Activated naive CD8-positive, alpha-beta T cell treated with anti-CD3 and anti-CD28 coated beads for 36 hours (primary cell): Measurements from ENCODE around the gene PCSK1. TPM values are rescaled to one million over a fixed set of nuclear protein-coding genes. Genes with fewer than 3 reads are reported as not detected.

ENCODE experiments used
- DNase-seq: peaks from one replicate; pipeline ENCODE4 v3.0.0; 2021
- H3K27ac Mint-ChIP-seq: one replicate; pipeline ENCODE4 v1.8.0; 2022; ENCODE audit warnings: mild to moderate bottlenecking, moderate library complexity, mixed read lengths
- H3K27me3 Mint-ChIP-seq: one replicate; pipeline ENCODE4 v1.8.0; 2022; ENCODE audit warnings: mild to moderate bottlenecking, mixed read lengths
- H3K36me3 Mint-ChIP-seq: one replicate; pipeline ENCODE4 v1.8.0; 2021; ENCODE audit warnings: mild to moderate bottlenecking, mixed read lengths
- H3K4me1 Mint-ChIP-seq: one replicate; pipeline ENCODE4 v1.8.0; 2021; ENCODE audit warnings: mixed read lengths
- H3K4me3 Mint-ChIP-seq: one replicate; pipeline ENCODE4 v1.8.0; 2022; ENCODE audit warnings: mild to moderate bottlenecking, moderate library complexity, mixed read lengths
- H3K9me3 Mint-ChIP-seq: one replicate; pipeline ENCODE4 v1.8.0; 2022; ENCODE audit warnings: mixed read lengths
- total RNA-seq, 2 experiments: library from RNA; stranded (reverse); gene quantifications; one replicate each; pipeline ENCODE4 v1.2.3, GENCODE V29; 2021

The PCSK1 gene
- not detected for total RNA-seq

DNA sequence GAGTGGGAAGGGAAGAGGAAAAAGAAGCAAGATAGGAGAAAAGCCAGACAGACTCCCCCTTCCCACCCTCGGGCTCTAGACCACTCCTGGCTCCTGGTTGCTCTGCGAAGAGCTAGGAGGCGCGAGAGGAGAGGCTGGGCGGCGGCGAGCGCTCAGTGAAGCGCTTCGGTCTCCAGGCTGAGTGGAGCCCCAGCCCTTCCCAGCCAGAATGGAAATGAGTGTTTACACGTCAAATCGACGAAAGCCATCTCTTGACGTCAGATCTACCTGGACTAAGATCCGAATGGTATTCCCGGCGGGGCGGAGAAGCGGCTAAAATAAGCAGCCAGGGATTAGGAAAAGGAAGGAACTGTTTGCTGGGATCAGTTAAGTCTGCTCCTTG, at the start of gene PCSK1:
PCSK1 (minus strand) TSS at position 183 of the 382 bp plus-strand sequence. CDS start 206 bp downstream, outside the sequence.
- DNase-seq, result no peak
- H3K36me3 Mint-ChIP-seq, result no peaks in the 10 kb centered on the region
- peaks cover 15% of the 10 kb centered on the region for H3K4me1 Mint-ChIP-seq
- no peak within 1 kb of the TSS for H3K4me3 Mint-ChIP-seq
- H3K27ac Mint-ChIP-seq, result no peak within 1 kb of the TSS
- peaks cover 9% of the 10 kb centered on the region for H3K9me3 Mint-ChIP-seq
- H3K27me3 Mint-ChIP-seq, result peaks cover 83% of the 10 kb centered on the region

DNA sequence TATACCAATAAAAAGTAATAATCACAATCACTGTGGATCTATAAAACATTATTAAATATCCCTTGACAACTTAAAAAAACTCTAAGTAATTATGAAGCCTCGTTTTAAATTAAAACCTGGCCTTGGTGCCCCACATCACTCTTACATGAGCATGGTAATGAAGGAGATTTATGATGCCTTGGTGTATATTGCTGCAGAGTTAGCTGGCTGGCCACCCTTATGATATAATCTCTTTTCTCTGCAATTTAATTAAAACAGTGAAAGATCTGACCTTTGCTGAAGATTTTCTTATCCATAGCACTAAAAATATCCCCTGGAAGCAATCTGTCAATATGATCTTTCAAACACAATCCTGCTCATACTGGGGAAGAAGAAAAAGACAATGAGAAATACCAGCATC, 48.8 kb upstream of the PCSK1 start:
- no peaks in the 10 kb centered on the region for H3K4me1 Mint-ChIP-seq
- DNase-seq, result no peak
- no peak overlapping the region for H3K27ac Mint-ChIP-seq
- no peak overlapping the region for H3K4me3 Mint-ChIP-seq
- H3K9me3 Mint-ChIP-seq, result no peaks in the 10 kb centered on the region
- no peaks in the 10 kb centered on the region for H3K36me3 Mint-ChIP-seq
- no peaks in the 10 kb centered on the region for H3K27me3 Mint-ChIP-seq

DNA sequence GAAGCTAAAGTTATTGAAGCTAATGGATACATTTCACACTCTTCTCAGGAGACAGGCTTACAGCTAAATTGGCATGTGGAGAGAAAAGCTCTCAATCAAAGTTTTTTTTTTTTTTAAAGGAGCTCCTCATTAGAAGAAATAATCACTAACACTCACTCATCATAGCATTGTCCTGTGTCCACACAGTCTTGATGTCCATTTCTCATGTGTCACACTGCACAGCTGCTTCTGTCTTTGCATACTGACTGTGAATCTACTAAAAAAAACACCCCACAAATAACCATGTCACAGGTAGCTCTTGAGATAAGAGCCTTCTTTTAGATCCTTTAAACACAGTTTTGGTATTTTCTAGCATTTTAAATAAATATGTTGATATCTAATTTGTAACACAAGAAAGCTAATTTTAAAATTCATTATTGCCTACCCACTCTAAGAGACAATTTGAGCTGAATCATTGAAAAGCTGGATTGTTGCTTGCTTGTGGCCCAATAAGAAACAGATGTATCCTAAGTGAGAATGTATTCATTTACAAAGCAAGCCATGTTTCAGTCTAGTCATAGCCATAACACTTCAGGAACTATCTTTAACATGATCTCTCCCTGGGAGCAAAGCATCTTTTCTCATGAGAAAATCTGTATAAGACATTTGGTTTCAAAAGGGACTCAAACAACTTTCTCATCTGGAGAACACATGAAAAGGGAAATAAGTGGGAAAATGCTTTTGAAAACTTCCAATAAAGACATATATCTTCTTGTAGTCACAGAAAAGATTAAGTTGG, 48.1 kb upstream of the PCSK1 start:
- Mint-ChIP-seq H3K4me1 (no peaks in the 10 kb centered on the region), H3K9me3 (no peaks in the 10 kb centered on the region), H3K4me3 (no peak overlapping the region), H3K27ac (no peak overlapping the region), H3K36me3 (no peaks in the 10 kb centered on the region), H3K27me3 (no peaks in the 10 kb centered on the region)
- no peak for DNase-seq

DNA sequence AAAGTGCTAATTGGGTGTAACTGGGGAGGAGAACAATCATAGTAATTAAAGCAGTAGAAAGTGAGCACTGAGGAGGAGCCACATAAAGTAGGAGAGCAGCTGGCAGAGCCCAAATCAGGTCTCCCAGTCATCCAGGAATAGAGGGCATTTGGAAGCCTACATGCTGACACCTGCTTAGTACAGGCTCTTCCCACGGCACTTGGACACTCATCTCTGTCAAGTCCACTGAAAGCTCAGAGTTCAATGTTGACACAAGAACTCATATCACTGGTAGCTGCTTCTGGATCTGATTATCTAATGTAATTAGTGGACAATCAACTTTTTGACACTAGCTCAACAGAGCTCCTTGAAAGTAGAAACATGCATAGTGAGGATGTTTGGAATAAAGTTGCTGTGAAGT, 45.9 kb upstream of the PCSK1 start:
- H3K9me3 Mint-ChIP-seq, result no peaks in the 10 kb centered on the region
- H3K27ac Mint-ChIP-seq, result no peak overlapping the region
- no peak for DNase-seq
- no peaks in the 10 kb centered on the region for H3K27me3 Mint-ChIP-seq
- H3K36me3 Mint-ChIP-seq, result no peaks in the 10 kb centered on the region
- H3K4me3 Mint-ChIP-seq, result no peak overlapping the region
- H3K4me1 Mint-ChIP-seq, result no peaks in the 10 kb centered on the region

DNA sequence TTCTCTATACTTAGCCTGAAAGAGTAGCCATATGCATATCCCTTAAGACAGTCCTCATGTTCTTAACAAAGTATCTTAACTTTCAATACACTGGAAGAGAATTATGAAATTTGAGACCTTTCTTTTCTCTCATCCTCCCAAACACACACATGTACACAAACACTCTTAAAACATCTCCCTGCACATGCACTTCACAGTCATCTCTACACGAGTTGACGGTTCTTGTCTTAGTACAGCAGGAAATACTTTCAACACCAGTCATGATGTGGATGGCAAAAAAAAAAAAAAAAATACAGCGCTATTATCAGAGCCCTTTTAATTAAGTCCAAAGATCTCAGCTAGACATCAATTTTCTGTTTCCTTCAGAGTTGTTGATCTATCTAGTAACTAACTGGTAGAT, 43.6 kb upstream of the PCSK1 start:
- Mint-ChIP-seq H3K4me1 (no peaks in the 10 kb centered on the region), H3K27me3 (peaks cover 4% of the 10 kb centered on the region), H3K9me3 (no peaks in the 10 kb centered on the region), H3K36me3 (no peaks in the 10 kb centered on the region), H3K4me3 (no peak overlapping the region), H3K27ac (no peak overlapping the region)
- no peak for DNase-seq

DNA sequence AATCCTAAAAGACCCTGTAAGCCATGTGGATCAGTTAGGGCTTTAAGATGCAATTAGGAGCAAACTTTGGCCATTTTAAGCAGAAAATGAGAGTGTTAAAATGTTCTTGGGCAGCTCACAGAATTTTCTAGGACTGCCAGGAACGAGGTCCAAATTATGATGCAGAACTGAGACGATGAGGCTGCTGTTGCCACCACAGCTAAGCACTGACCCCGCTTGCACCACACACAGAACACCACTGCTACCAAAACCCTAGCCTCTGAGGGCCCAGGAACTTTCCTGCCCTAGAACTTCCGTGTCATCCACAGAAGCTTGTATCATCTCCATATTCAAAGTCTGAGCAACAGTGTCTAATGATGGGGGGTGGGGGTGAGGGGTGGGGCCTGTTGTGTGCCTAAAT, 41.0 kb upstream of the PCSK1 start:
- Mint-ChIP-seq H3K4me3 (no peak overlapping the region), H3K36me3 (no peaks in the 10 kb centered on the region), H3K27me3 (peaks cover 9% of the 10 kb centered on the region), H3K27ac (no peak overlapping the region), H3K4me1 (no peaks in the 10 kb centered on the region), H3K9me3 (no peaks in the 10 kb centered on the region)
- no peak for DNase-seq

DNA sequence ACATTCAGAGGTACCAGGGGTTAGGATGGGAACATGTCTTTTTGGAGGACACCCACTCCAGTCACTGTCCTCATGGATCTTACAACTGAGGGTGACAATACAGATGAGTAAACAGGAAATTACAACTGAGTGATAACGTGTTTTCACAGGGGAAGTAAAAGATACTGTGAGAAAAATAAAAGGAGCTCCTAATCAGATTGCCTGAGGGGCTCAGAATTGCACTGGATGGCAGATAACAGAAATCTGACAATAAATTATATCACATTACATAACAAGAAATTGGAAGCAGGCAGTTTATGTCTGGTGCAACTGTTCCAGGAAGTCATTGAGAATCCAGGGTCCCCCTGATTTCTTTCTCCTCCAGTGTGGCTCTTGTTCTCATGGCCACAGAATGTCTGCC, 40.1 kb upstream of the PCSK1 start:
- peaks cover 15% of the 10 kb centered on the region for H3K27me3 Mint-ChIP-seq
- no peak overlapping the region for H3K27ac Mint-ChIP-seq
- no peaks in the 10 kb centered on the region for H3K9me3 Mint-ChIP-seq
- H3K4me1 Mint-ChIP-seq, result no peaks in the 10 kb centered on the region
- H3K4me3 Mint-ChIP-seq, result no peak overlapping the region
- DNase-seq, result no peak
- no peaks in the 10 kb centered on the region for H3K36me3 Mint-ChIP-seq

DNA sequence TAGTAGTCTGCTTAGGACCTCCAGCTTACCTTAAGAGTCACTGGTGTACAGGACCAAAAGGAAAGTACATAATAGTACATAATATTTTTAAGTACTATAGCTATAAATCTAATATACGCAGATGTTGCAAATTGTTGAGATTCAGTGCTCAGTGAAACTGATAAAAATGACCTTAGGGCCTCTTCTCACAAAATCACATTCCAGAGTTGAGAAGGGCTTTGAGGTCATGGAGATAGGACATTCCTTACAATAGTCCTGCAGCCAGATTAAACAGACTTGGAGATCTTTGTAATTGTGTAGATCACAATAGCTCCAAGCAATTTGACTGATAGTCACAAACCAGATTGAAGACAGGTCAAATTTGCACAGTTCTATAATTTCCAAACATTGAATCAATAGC, 37.7 kb upstream of the PCSK1 start:
- H3K27ac Mint-ChIP-seq, result no peak overlapping the region
- H3K9me3 Mint-ChIP-seq, result no peaks in the 10 kb centered on the region
- no peak overlapping the region for H3K4me3 Mint-ChIP-seq
- no peaks in the 10 kb centered on the region for H3K36me3 Mint-ChIP-seq
- peaks cover 19% of the 10 kb centered on the region for H3K27me3 Mint-ChIP-seq
- H3K4me1 Mint-ChIP-seq, result no peaks in the 10 kb centered on the region
- DNase-seq, result no peak

DNA sequence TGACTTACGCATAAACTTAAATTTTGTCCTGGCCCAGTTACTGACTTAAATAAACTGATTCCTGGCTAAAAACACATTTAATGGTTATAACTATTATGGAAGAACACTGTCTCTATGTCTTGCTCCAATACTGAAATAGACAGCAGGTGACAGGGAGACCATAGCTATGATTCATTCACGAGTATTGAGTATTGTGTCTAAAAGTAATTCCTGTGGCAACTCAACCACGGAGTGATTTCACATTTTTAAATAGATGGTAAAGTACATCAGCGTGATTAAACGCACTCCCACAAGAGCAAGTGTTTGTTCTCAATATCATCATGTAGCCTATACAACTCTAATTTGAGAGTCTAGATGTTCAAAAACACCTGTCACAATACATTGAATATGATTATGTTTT, 35.9 kb upstream of the PCSK1 start:
- Mint-ChIP-seq H3K36me3 (no peaks in the 10 kb centered on the region), H3K27me3 (peaks cover 19% of the 10 kb centered on the region), H3K4me3 (no peak overlapping the region), H3K9me3 (no peaks in the 10 kb centered on the region), H3K4me1 (no peaks in the 10 kb centered on the region), H3K27ac (no peak overlapping the region)
- no peak for DNase-seq

DNA sequence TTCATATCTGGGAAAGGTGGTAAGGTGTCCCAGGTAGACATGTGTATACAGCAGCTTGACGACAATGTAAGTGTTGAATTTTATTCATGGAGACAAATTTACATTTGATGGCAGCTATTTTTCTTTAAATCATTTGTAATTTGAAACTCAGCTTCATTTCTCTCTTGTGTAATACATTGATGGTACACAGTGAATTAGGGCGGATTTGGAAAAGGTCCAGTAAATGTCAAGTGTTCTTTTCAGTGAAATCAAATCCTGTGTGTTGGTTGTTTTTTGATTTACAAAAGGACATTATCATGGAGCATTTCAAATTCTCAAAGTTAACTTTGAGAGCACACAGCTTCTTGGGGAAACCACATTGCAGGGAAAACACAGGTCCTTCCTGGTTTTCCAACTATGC, 30.0 kb upstream of the PCSK1 start:
- H3K27me3 Mint-ChIP-seq, result peaks cover 8% of the 10 kb centered on the region
- no peaks in the 10 kb centered on the region for H3K4me1 Mint-ChIP-seq
- no peaks in the 10 kb centered on the region for H3K36me3 Mint-ChIP-seq
- no peak overlapping the region for H3K27ac Mint-ChIP-seq
- H3K9me3 Mint-ChIP-seq, result no peaks in the 10 kb centered on the region
- H3K4me3 Mint-ChIP-seq, result no peak overlapping the region
- no peak for DNase-seq

DNA sequence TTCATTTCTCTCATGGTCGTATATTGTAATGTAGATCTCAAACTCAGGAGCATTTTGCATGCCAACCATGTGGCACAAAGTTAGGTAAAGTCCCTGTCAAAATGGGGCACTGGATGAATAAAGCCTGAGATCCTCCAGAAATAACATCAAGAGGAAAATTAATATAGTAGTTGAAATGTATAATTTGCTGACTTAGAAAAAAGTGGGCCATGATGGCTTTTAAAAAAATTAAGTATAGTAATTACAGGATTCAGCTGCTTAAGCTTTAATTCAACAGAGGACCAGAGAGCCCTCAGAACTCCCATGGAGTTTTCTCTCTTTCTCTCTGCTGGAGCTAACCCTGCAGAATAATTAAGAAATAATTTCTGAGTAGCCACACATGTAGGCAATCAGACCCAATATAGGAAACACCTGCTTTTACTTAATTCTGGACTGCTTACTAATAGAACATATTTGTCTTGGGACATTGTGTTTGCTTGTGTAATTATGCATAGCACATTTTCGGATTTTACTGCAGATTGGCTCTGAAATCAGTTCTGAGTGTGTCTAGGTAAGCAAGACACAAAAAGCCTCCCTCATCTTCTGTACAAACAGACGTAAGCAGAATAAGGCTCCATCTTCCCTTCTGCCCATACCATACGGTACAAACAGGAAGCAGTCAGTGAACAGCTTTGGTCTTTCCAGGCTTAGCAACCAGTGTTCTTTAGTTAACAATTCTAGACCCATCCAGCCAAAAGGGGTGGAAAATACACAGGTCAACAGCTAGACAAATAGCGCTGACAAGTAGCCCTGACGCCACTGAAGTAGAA, 26.5 kb upstream of the PCSK1 start:
- H3K4me1 Mint-ChIP-seq, result peaks cover 2% of the 10 kb centered on the region
- DNase-seq, result no peak
- H3K27me3 Mint-ChIP-seq, result peaks cover 5% of the 10 kb centered on the region
- H3K36me3 Mint-ChIP-seq, result no peaks in the 10 kb centered on the region
- H3K27ac Mint-ChIP-seq, result no peak overlapping the region
- no peaks in the 10 kb centered on the region for H3K9me3 Mint-ChIP-seq
- H3K4me3 Mint-ChIP-seq, result no peak overlapping the region

DNA sequence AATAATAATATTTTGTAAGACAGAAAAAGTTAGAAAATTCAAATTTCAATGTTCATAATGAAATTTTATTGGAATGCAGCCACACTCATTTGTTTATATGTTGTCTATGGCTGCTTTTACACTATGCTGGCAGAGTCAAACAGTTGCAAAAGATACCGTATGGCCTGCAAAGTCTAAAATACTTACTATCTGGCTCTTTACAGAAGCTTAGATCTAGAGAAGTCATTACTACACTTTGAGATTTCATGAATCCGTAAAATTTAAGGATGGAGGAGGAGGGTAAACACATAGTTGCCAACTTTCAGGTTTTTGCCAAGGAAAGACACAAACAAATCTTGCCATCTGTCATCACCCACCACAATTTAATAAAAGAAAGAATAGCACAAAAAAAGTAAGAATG, 25.1 kb upstream of the PCSK1 start:
- no peaks in the 10 kb centered on the region for H3K36me3 Mint-ChIP-seq
- H3K4me3 Mint-ChIP-seq, result no peak overlapping the region
- no peaks in the 10 kb centered on the region for H3K9me3 Mint-ChIP-seq
- H3K27me3 Mint-ChIP-seq, result no peaks in the 10 kb centered on the region
- no peak for DNase-seq
- peaks cover 2% of the 10 kb centered on the region for H3K4me1 Mint-ChIP-seq
- H3K27ac Mint-ChIP-seq, result no peak overlapping the region

DNA sequence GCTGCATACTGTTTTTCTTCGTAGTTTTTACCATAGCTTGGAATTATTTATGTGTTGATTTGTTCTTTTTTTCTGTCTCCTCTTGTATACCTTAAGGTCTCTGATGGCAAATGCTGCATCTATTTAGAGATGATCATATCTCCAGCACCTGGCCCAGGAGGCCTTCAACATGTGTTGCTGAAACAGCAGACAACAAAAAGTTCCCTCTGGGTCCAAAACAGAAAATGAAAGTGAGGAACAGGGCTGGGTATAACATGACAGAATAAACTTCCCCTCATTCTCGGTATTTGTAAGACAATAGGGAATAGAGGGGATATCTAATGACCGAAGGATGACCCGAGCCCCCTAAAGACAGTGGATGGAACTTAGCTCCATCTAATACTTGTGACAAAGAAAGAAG, 22.7 kb upstream of the PCSK1 start:
- no peaks in the 10 kb centered on the region for H3K36me3 Mint-ChIP-seq
- no peaks in the 10 kb centered on the region for H3K27me3 Mint-ChIP-seq
- no peak for DNase-seq
- H3K4me3 Mint-ChIP-seq, result no peak overlapping the region
- no peaks in the 10 kb centered on the region for H3K9me3 Mint-ChIP-seq
- H3K4me1 Mint-ChIP-seq, result peaks cover 2% of the 10 kb centered on the region
- no peak overlapping the region for H3K27ac Mint-ChIP-seq

DNA sequence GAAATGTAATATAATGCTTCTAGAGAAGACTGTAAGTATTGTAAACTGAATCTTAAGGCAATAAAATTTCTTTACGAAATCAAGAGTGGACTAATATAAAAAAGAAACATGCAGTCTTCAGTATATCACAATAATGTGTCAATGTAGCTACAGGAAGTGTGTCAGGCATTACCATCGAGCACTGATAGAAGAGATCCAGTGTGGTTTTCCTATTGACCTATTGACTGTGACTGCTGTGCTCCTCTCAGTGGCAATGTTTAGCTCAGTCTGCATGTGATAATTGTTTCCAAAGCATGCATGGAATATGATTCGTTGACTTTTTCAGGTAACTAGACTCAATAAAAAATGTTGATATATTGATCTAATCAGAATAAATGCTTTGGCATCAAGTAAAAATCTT, 20.3 kb upstream of the PCSK1 start:
- Mint-ChIP-seq H3K4me1 (peaks cover 2% of the 10 kb centered on the region), H3K4me3 (no peak overlapping the region), H3K27ac (no peak overlapping the region), H3K9me3 (no peaks in the 10 kb centered on the region), H3K27me3 (no peaks in the 10 kb centered on the region), H3K36me3 (no peaks in the 10 kb centered on the region)
- no peak for DNase-seq

DNA sequence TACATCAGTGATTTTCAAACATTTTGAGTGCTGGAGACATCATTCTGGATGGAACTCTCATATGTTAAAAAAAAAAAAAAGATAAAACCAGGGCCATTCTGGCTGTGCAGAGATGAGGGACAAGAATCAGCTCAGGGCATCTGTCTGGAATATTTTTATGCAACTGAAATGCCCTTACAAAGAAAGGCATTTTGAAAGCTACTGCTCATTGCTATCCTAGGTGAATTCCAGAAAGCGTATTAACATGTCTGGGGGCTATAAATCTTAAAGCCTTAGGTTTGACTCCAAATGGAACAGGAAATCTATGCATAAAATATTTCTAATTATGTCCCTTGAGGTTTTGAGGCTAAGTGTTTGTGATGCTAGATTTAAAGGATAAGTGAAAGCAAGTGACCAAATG, 14.9 kb upstream of the PCSK1 start:
- Mint-ChIP-seq H3K36me3 (no peaks in the 10 kb centered on the region), H3K27me3 (peaks cover 23% of the 10 kb centered on the region), H3K27ac (no peak overlapping the region), H3K9me3 (no peaks in the 10 kb centered on the region), H3K4me3 (no peak overlapping the region), H3K4me1 (no peaks in the 10 kb centered on the region)
- no peak for DNase-seq

DNA sequence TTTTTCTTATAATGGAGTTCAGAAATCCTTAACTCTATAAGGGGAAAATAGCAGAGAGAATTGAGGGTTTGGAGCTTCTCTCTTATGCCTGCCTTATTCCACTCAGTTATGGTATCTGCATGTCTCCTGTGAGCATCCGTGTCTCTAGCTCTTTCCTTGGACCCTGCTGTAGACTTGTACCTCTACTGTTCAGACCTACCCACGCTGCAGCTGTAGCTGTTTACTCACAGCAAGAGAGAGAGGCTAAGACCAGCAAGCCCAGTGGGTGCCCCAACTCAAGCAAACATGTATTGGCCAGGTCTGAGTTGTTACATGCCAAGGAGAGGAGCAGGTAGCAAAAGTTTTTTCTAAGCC, 7.1 kb upstream of the PCSK1 start:
- no peak for DNase-seq
- H3K4me3 Mint-ChIP-seq, result no peak overlapping the region
- H3K9me3 Mint-ChIP-seq, result no peaks in the 10 kb centered on the region
- H3K27ac Mint-ChIP-seq, result no peak overlapping the region
- H3K36me3 Mint-ChIP-seq, result no peaks in the 10 kb centered on the region
- peaks cover 12% of the 10 kb centered on the region for H3K4me1 Mint-ChIP-seq
- peaks cover 72% of the 10 kb centered on the region for H3K27me3 Mint-ChIP-seq
